ENCODE data around the gene OTUD1. TPM values are rescaled to one million over a fixed set of nuclear protein-coding genes. Genes with fewer than 3 reads are reported as not detected.

OTUD1 gene
- total RNA-seq, 2 experiments from 2014 or later = 6.6 to 7.0 TPM

DNA sequence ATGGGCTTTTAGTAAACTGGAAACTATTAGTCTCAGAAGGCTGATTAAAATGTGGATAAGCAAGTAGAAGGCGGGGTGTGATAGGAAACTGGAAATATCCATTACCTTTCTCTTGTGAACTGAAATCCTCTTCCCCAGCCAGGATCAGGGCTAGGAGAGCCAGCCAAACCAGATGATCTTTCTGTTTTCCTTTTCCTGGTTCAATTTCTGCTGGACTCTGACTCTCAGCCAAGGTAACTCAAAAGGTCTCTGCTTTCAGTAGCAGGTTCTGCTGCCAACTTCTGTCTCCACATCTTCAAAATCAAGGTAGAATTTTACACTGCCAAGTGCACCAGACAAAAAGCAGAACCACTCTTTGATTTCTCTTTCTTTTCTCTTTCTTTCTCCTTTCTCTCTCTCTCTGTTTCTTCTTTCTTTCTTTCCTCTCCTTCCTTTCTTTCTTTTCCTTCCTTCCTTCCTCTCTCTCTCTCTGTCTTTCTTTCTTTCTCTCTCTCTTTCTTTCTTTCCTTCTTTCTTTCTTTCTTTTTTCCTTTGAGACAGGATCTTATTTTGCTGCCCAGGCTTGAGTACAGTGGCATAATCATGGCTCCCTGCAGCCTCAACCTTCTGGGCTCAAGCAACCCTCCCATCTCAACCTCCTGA is 30.8 kb downstream of the OTUD1 start:
- ATAC-seq = no peak
- TF ChIP-seq, protein P1, sequence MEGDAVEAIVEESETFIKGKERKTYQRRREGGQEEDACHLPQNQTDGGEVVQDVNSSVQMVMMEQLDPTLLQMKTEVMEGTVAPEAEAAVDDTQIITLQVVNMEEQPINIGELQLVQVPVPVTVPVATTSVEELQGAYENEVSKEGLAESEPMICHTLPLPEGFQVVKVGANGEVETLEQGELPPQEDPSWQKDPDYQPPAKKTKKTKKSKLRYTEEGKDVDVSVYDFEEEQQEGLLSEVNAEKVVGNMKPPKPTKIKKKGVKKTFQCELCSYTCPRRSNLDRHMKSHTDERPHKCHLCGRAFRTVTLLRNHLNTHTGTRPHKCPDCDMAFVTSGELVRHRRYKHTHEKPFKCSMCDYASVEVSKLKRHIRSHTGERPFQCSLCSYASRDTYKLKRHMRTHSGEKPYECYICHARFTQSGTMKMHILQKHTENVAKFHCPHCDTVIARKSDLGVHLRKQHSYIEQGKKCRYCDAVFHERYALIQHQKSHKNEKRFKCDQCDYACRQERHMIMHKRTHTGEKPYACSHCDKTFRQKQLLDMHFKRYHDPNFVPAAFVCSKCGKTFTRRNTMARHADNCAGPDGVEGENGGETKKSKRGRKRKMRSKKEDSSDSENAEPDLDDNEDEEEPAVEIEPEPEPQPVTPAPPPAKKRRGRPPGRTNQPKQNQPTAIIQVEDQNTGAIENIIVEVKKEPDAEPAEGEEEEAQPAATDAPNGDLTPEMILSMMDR (IDR thresholded peaks at IDR 0.05) = no peak
- H3K27ac Mint-ChIP-seq = no peak overlapping the region
- intact Hi-C loops (cut with micrococcal nuclease) = no loop called here
- H3K9me3 Mint-ChIP-seq = no peaks in the 10 kb centered on the region
- no peak for DNase-seq
- POLR2A ChIA-PET = no interaction called here
- no peak overlapping the region for H3K4me3 Mint-ChIP-seq
- H3K36me3 Mint-ChIP-seq (ENCODE audit: low read depth) = no peaks in the 10 kb centered on the region
- H3K27me3 Mint-ChIP-seq = peaks cover 15% of the 10 kb centered on the region
- CTCF ChIA-PET = no interaction called here
- H3K4me1 Mint-ChIP-seq (ENCODE audit: low read depth) = peaks cover 3% of the 10 kb centered on the region

DNA sequence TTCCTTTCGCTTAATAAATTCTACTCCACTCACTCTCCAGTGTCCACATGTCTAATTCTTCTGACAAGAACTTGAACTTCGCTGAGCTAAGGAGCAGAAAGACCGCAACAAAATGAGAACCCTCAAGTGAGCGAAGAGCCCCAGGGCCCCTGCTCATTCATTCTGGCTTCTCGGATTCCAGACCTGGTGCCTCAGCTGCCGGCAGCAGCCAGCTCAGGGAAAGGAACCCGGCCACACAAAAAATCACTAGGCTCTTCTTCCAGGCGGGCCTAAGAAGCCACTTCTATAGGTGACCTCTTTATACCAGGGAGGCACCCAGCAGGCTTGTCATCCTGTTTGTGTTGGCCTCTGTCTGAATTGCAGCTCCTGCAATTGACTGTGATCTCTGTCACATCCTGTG is 33.3 kb downstream of the OTUD1 start:
- Mint-ChIP-seq H3K36me3 (ENCODE audit: low read depth) (no peaks in the 10 kb centered on the region), H3K9me3 (no peaks in the 10 kb centered on the region), H3K4me1 (ENCODE audit: low read depth) (peaks cover 3% of the 10 kb centered on the region), H3K4me3 (no peak overlapping the region), H3K27ac (no peak overlapping the region), H3K27me3 (peaks cover 15% of the 10 kb centered on the region)
- intact Hi-C loops (cut with micrococcal nuclease) = no loop called here
- TF ChIP-seq, protein P1 (IDR thresholded peaks at IDR 0.05) = no peak
- DNase-seq = no peak
- ChIA-PET POLR2A (no interaction called here), CTCF (interaction anchor here (0.9 kb wide), 1 partner anchor 10 kb away, joined by 3 read pairs; no protein-coding TSS in a partner anchor)
- ATAC-seq = no peak

DNA sequence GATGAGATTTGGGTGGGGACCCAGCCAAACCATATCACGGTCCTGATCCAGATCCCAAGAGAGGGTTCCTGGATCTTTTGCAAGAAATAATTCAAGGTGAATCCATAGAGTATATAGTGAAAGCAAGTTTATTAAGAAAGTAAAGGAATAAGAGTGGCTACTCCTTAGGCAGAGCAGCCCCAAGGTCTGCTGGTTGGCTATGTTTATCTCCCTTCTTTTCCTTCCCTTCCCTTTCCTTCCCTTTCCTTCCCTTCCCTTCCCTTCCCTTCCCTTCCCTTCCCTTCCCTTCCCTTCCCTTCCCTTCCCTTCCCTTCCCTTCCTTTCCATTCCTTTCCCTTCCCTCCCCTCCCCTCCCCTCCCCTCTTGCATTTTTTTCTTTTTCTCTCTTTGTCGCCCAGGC is 35.2 kb downstream of the OTUD1 start:
- ATAC-seq (no peak), DNase-seq (no peak)
- ChIA-PET POLR2A (no interaction called here), CTCF (interaction anchor here (1.5 kb wide), 1 partner anchor 160 kb away, joined by 3 read pairs; no protein-coding TSS in a partner anchor)
- Mint-ChIP-seq H3K9me3 (no peaks in the 10 kb centered on the region), H3K36me3 (ENCODE audit: low read depth) (no peaks in the 10 kb centered on the region), H3K27ac (no peak overlapping the region), H3K4me3 (no peak overlapping the region), H3K4me1 (ENCODE audit: low read depth) (peaks cover 3% of the 10 kb centered on the region), H3K27me3 (peaks cover 12% of the 10 kb centered on the region)
- intact Hi-C loops (cut with micrococcal nuclease) = no loop called here
- TF ChIP-seq, protein P1 (IDR thresholded peaks at IDR 0.05) = no peak

DNA sequence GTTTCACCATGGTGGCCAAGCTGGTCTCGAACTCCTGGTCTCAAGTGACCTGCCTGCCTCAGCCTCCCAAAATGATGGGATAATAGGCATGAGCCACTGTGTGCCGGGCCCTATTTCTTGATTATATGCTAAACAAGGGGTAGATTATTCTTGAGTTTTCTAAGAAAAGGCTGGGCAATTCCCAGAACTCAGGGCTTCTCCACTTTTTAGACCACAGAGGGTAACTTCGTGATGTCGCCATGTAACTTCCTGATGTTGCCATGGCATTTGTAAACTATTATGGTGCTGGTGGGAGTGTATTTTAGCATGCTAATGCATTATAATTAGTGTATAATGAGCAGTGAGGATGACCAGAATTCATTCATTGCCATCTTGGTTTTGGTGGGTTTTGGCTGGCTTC is 35.8 kb downstream of the OTUD1 start:
- intact Hi-C loops (cut with micrococcal nuclease) = no loop called here
- TF ChIP-seq, protein P1 (IDR thresholded peaks at IDR 0.05) = no peak
- ChIA-PET POLR2A (no interaction called here), CTCF (no interaction called here)
- DNase-seq (no peak), ATAC-seq (peak; percentile 37)
- Mint-ChIP-seq H3K4me1 (ENCODE audit: low read depth) (peaks cover 3% of the 10 kb centered on the region), H3K9me3 (no peaks in the 10 kb centered on the region), H3K36me3 (ENCODE audit: low read depth) (no peaks in the 10 kb centered on the region), H3K4me3 (no peak overlapping the region), H3K27ac (no peak overlapping the region), H3K27me3 (peaks cover 9% of the 10 kb centered on the region)

DNA sequence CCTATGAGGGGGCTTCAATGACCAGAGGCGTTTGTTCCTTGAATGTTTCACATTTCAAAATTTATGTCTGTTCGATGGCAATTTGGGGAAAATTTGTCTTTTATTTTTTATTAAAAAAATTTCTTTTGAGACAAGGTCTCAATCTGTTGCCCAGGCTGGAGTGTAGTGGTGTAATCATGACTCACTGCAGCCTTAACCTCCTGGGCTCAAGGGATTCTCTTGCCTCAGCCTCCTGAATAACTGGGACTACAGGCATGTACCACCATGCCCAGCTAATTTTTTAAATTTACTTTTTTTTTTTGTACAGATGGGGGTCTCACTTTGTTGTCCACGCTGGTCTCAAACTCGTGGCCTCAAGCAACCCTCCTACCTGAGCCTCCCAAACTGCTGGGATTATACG is 39.7 kb downstream of the OTUD1 start:
- Mint-ChIP-seq H3K4me1 (ENCODE audit: low read depth) (peaks cover 2% of the 10 kb centered on the region), H3K27me3 (peaks cover 3% of the 10 kb centered on the region), H3K4me3 (no peak overlapping the region), H3K9me3 (no peaks in the 10 kb centered on the region), H3K27ac (no peak overlapping the region), H3K36me3 (ENCODE audit: low read depth) (no peaks in the 10 kb centered on the region)
- ATAC-seq = no peak
- ChIA-PET POLR2A (no interaction called here), CTCF (no interaction called here)
- TF ChIP-seq, protein P1 (IDR thresholded peaks at IDR 0.05) = no peak
- intact Hi-C loops (cut with micrococcal nuclease) = no loop called here
- DNase-seq = no peak
